GM21390 (cell line): Measurements from ENCODE around the gene COL26A1.
"Not testable (repeated sequence)": the region's sequence is repeated elsewhere in the genome, so short reads cannot be mapped to it uniquely, and the experiment has no call there.

Experiments
- ATAC-seq: cut with Tn5 transposase; IDR thresholded peaks from one replicate; pipeline ENCODE4 v1.9.1; 2021; ENCODE audit not compliant: unreplicated experiment

Gene COL26A1

DNA sequence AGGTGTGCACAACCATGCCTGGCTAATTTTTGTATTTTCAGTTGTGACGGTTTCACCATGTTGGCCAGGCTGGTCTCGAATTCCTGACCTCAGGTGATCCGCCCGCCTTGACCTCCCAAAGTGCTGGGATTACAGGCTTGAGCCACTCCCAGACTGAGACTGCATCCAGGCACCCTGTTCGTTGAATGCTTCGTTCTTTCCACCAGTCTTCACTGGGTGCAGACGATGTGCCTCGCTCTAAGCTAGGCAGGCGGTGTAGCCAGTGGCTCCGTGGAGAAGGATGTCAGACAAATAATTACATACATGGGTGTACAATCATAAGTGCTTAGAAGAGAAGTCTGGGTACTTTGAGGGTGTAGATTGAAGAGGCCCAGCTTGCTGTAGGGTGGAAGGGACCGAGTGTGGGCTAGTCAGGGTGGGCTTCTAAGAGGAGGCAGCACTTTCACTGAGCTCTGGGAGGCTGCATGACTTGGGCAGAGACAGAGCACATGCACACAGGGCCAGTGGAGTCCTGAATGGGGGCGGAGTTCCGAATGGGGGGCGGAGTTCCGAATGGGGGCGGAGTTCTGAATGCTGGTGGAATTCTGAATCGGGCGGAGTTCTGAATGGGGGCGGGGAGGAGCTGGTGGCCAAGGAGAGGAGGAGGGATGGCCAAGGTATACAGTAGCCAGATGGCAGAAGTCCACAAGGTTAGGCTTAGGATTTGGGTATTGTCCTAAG lies 74.3 kb downstream of the COL26A1 start:
- ATAC-seq = no peak

- no peak for ATAC-seq
Measured at GRCh38 chr7:101441890-101442289, 79.2 kb downstream of the COL26A1 start.

DNA sequence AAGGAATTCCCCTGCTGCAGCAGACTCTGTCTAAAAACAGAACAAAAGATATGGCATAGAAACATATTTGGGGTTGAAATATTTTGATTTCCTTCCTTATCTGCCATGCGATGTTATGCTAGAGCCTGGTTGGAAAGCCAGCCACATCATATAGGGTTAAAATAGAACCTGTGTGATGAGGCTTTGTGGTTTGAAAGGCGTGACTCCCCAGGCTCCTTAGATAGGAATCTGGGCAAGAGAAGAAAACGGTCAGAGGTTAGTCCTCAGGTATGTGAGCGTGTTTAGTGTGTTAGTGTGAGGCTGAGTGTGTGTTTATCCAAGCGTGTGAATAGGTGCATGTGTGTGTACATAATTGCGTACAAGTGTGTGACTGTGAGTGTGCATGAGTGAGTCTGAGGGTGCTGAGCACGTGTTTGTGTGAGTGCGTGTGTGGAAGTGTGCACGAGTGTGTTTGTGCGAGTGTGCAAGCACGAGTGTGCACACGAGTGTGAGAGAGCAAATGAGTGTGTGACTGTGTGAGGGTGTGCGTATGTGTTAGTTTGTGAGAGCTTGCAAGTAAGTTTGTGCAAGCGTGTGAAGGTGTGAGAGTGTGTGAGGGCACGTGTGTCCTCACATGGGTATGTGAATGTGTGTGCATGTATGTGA lies 79.9 kb downstream of the COL26A1 start:
- no peak for ATAC-seq

GRCh38 chr7:101450064-101450463 lies 87.4 kb downstream of the COL26A1 start:
- ATAC-seq = no peak

GRCh38 chr7:101453617-101454016 lies 90.9 kb downstream of the COL26A1 start:
- ATAC-seq = no peak

- ATAC-seq = no peak
Measured at GRCh38 chr7:101457001-101457750, 94.5 kb downstream of the COL26A1 start.

DNA sequence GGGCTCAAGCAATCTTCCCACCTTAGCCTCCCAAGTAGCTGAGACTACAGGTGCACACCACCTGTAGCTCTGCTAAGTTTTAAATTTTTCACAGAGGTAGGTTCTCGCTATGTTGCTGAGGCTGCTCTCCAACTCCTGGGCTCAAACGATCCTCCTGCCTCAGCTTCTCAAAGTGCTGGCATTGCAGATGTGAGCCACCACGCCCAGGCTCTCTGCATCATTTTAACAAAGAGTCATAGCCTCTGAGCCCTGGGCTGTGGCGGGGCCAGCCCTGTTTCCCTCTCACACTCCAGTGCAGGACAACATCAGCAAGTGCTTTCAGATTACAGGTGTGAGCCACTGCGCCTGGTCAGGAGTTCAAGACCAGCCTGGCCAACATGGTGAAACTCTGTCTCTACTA lies 102.5 kb downstream of the COL26A1 start:
- ATAC-seq = no peak

GRCh38 chr7:101465576-101466196 lies 103.0 kb downstream of the COL26A1 start:
- ATAC-seq = no peak

- ATAC-seq = no peak
Measured at GRCh38 chr7:101466871-101467270, 104.2 kb downstream of the COL26A1 start.

DNA sequence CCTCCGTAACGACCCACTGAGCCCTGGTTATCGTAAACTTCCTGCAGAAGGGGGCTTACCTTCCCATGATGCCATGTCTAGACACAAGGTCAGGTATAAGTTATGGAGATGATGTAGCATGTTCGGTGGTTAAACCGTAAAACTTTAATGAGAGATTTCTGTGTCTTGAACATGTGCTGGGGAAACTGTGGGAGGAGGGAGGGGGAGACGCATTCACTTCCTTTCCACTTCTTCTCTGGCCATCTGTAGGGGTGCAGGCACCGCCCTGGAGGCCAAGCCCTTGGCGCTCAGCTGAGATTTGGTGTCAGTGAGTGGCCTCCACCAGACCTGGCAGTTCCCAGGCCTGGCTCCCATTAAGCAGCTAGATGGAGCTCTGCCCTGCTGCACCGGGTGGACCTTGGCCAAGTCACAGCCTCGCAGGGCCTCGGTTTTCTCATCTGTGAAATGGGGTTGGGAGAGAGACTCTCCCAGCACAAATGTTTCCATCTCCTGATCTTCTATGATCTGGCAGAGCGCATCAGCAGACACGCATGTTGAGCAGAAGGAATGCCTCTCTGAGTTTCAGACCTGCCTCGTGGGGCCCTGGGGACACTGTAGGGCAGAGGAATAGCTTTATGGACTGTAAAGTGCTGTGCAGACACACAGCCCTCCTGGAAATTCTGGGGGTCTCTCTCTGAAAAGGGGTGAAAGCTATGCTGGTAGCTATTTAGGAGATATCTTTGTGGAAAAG lies 106.0 kb downstream of the COL26A1 start:
- ATAC-seq = no peak

- no peak for ATAC-seq
Measured at GRCh38 chr7:101470668-101471487, 108.2 kb downstream of the COL26A1 start.

DNA sequence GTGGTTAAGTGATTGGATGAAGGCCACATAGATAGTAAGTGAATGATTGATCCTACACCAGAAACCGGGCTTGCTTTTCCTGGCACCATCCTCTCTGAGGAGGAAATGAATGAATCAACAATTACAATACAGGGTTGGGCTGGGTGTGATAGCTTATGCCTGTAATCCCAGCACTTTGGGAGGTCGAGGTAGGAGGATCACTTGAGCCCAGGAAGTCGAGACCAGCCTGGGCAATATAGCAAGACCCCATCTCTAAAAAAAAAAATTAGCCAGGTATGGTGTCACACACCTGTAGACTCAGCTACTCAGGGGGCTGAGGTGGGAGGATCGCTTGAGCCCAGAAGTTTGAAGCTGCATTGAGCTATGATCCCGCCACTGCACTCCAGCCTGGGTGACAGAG lies 111.5 kb downstream of the COL26A1 start:
- no peak for ATAC-seq

DNA sequence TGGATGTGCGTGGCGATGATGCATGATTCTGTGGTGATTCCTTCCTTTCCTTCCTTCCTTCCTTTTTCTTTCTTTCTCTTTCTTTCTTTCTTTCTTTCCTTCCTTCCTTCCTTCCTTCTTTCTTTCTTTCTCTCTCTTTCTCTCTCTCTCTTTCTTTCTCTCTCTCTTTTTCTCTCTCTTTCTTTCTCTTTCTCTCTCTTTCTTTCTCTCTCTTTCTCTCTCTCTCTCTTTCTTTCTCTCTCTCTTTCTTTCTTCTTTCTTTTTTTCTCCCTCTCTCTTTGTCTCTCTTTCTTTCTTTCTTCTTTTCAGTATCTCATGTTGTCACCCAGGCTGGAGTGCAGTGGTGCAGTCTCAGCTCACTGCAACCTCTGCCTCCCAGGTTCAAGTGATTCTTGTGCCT lies 113.0 kb downstream of the COL26A1 start:
- not testable (repeated sequence) for ATAC-seq

DNA sequence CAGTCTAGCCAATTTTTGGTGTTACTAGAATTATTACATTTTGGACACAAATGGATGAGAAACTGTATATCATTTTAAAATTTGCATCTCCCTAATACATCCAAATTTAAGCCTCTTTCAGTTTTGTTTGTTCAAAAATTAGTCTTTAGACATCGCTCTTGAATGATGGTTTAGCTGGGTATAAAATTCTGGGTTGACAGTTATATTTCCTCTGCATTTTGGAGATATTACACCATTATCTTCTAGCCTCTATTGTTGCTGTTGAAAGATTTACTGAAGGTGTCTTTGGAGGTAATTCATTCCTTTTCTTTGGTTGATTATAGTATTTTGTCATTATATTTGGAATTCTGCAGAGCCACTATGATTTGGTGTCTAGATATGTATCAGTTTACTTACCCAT lies 116.5 kb downstream of the COL26A1 start:
- ATAC-seq = no peak

DNA sequence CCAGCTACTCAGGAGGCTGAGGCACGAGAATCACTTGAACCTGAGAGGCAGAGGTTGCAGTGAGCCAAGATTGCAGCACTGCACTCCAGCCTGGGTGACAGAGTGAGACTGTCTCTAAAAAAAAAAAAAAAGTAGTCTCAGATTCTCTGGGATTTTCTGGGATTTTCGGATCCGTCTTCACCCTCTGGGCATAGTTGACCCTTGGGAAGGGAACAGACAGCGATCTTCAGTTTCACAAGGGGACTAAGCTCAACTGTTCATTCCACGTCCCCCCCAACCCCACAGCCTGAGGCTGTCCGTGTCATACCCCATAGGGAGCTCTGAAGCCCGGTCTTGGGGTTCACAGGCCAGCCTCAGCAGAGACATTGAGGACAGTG lies 123.4 kb downstream of the COL26A1 start:
- not testable (repeated sequence) for ATAC-seq

- no peak for ATAC-seq
Measured at GRCh38 chr7:101486433-101487104, 123.9 kb downstream of the COL26A1 start.

- no peak for ATAC-seq
Measured at GRCh38 chr7:101487105-101487458, 124.4 kb downstream of the COL26A1 start.

GRCh38 chr7:101487753-101488152 lies 125.1 kb downstream of the COL26A1 start:
- no peak for ATAC-seq

GRCh38 chr7:101488826-101489572 lies 126.3 kb downstream of the COL26A1 start:
- no peak for ATAC-seq
